ENCODE data around the gene EZR. TPM values are rescaled to one million over a fixed set of nuclear protein-coding genes. Genes with fewer than 3 reads are reported as not detected.
A peak's percentile ranks its signal among the peaks of the same experiment; 100 is the strongest.

Gene EZR
- total and polyA plus RNA-seq, 2 experiments from 2014 or later: 399 to 623 TPM

- Histone ChIP-seq H3K4me3 (no peak overlapping the region), H3K27ac (peak overlapping the region; percentile 69), H3K27me3 (no peaks in the 10 kb centered on the region), H3K79me2 (no peaks in the 10 kb centered on the region), H2AFZ (no peak overlapping the region), H4K20me1 (ENCODE audit: insufficient read depth, poor library complexity, severe bottlenecking) (no peaks in the 10 kb centered on the region), H3K4me1 (ENCODE audit: insufficient read depth) (peaks cover 11% of the 10 kb centered on the region), H3K4me2 (peak overlapping the region; percentile 6), H3K36me3 (replicated peaks; ENCODE audit: insufficient read depth, low read depth) (no peaks in the 10 kb centered on the region), H3K9me2 (replicated peaks; ENCODE audit: insufficient read depth) (no peaks in the 10 kb centered on the region), H3K9me3 (ENCODE audit: low read depth) (no peaks in the 10 kb centered on the region)
- WGBS (ENCODE audit: low lambda C conversion rate, missing lambda C conversion rate): 84% methylated on average over 8 of the region's 9 CpGs
- TF ChIP-seq EZH2phosphoT487 (IDR thresholded peaks at IDR 0.05; ENCODE audit: low read depth, severe bottlenecking, unreplicated experiment) (no peak), EZH2 (IDR thresholded peaks at IDR 0.05; ENCODE audit: borderline replicate concordance) (no peak)
- TF ChIP-seq, protein P1, sequence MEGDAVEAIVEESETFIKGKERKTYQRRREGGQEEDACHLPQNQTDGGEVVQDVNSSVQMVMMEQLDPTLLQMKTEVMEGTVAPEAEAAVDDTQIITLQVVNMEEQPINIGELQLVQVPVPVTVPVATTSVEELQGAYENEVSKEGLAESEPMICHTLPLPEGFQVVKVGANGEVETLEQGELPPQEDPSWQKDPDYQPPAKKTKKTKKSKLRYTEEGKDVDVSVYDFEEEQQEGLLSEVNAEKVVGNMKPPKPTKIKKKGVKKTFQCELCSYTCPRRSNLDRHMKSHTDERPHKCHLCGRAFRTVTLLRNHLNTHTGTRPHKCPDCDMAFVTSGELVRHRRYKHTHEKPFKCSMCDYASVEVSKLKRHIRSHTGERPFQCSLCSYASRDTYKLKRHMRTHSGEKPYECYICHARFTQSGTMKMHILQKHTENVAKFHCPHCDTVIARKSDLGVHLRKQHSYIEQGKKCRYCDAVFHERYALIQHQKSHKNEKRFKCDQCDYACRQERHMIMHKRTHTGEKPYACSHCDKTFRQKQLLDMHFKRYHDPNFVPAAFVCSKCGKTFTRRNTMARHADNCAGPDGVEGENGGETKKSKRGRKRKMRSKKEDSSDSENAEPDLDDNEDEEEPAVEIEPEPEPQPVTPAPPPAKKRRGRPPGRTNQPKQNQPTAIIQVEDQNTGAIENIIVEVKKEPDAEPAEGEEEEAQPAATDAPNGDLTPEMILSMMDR (IDR thresholded peaks at IDR 0.05; ENCODE audit: poor library complexity): no peak
- DNase-seq (ENCODE audit: low spot score): no peak
Measured at GRCh38 chr6:158751224-158751623, 67.9 kb downstream of the EZR start.

DNA sequence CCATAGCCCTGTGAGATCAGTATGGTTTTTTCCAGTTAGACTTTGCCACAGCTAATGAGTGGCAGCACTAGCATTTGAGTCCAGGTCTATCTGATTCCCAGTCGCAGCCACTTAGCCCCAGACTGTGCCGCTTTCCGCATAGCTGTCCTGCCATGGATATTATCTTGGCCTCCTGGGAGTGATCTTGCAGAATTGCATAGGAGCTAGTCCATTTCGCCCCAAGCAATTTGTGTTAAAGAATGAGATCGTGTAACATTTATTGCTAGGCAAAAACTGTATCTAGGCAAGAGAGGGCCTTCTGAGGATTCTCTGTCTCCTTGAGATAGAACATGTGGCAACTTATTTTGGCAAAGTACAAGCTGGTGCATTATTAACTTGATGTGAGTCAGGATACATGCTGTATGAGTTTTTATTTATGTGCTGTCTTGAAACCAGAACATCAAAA is 74.2 kb downstream of the EZR start:
- no peak overlapping the region for H3K4me2 ChIP-seq
- no peaks in the 10 kb centered on the region for H3K27me3 ChIP-seq
- no peaks in the 10 kb centered on the region for H3K4me1 ChIP-seq (ENCODE audit: insufficient read depth)
- no peaks in the 10 kb centered on the region for H3K9me3 ChIP-seq (ENCODE audit: low read depth)
- no peak overlapping the region for H3K27ac ChIP-seq
- no peak overlapping the region for H3K4me3 ChIP-seq
- no peak for TF ChIP-seq EZH2 (IDR thresholded peaks at IDR 0.05; ENCODE audit: borderline replicate concordance)
- TF ChIP-seq EZH2phosphoT487 (IDR thresholded peaks at IDR 0.05; ENCODE audit: low read depth, severe bottlenecking, unreplicated experiment): no peak
- no peak overlapping the region for H2AFZ ChIP-seq
- H3K79me2 ChIP-seq: no peaks in the 10 kb centered on the region
- H3K36me3 ChIP-seq (replicated peaks; ENCODE audit: insufficient read depth, low read depth): no peaks in the 10 kb centered on the region
- no peak for DNase-seq (ENCODE audit: low spot score)
- no peaks in the 10 kb centered on the region for H3K9me2 ChIP-seq (replicated peaks; ENCODE audit: insufficient read depth)
- WGBS (ENCODE audit: low lambda C conversion rate, missing lambda C conversion rate): 47% methylated on average over 5 of the region's 5 CpGs
- H4K20me1 ChIP-seq (ENCODE audit: insufficient read depth, poor library complexity, severe bottlenecking): no peaks in the 10 kb centered on the region

DNA sequence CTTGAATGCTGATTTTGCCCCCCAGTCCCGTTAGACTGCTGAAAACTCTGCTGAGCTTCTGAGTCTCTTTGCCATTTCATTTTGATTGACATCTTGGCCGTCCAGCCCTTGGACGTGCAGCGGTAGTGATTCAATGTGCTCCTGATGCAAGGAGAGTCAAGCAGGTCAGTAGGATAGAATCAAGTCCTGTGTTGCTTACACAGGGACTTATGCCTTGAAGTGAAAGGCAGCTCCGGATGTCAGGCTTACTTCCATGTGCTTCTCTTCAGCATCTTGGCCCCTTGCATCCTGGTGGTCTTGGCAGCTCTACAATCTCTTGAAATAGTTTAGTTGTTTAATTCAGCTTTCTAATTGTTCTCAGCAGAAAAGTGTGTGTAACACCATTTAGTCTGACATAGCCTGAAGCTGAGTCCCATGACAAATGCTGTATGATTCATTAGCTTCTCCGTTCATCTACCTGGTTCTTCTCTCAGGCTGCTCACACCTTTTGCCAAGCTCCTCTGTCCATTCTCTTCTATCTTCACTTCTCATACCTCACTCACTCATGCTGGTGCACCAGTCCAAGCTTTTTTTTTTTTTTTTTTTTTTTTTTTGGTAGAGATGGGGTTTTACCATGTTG is 76.0 kb downstream of the EZR start:
- Histone ChIP-seq H3K9me3 (ENCODE audit: low read depth) (no peaks in the 10 kb centered on the region), H2AFZ (no peak overlapping the region), H3K36me3 (replicated peaks; ENCODE audit: insufficient read depth, low read depth) (no peaks in the 10 kb centered on the region), H3K9me2 (replicated peaks; ENCODE audit: insufficient read depth) (no peaks in the 10 kb centered on the region), H3K4me2 (no peak overlapping the region), H3K4me1 (ENCODE audit: insufficient read depth) (no peaks in the 10 kb centered on the region), H3K79me2 (no peaks in the 10 kb centered on the region), H3K27ac (no peak overlapping the region), H4K20me1 (ENCODE audit: insufficient read depth, poor library complexity, severe bottlenecking) (no peaks in the 10 kb centered on the region), H3K4me3 (no peak overlapping the region), H3K27me3 (no peaks in the 10 kb centered on the region)
- 82% methylated on average over 6 of the region's 6 CpGs for WGBS (ENCODE audit: low lambda C conversion rate, missing lambda C conversion rate)
- DNase-seq (ENCODE audit: low spot score): no peak
- TF ChIP-seq EZH2phosphoT487 (IDR thresholded peaks at IDR 0.05; ENCODE audit: low read depth, severe bottlenecking, unreplicated experiment): no peak
- TF ChIP-seq, protein P1 (IDR thresholded peaks at IDR 0.05; ENCODE audit: poor library complexity): no peak
- no peak for TF ChIP-seq EZH2 (IDR thresholded peaks at IDR 0.05; ENCODE audit: borderline replicate concordance)

GRCh38 chr6:158739673-158740072 is 79.5 kb downstream of the EZR start:
- H3K4me3 ChIP-seq: no peak overlapping the region

More at GRCh38 chr6:158739673-158740072, 79.5 kb downstream of the EZR start:
- TF ChIP-seq EZH2phosphoT487 (IDR thresholded peaks at IDR 0.05; ENCODE audit: low read depth, severe bottlenecking, unreplicated experiment) (no peak), EZH2 (IDR thresholded peaks at IDR 0.05; ENCODE audit: borderline replicate concordance) (no peak)
- TF ChIP-seq, protein P1 (IDR thresholded peaks at IDR 0.05; ENCODE audit: poor library complexity): no peak
- 100% methylated on average over 1 of the region's 1 CpG for WGBS (ENCODE audit: low lambda C conversion rate, missing lambda C conversion rate)
- no peak overlapping the region for H2AFZ ChIP-seq
- no peak for DNase-seq (ENCODE audit: low spot score)
- no peaks in the 10 kb centered on the region for H3K4me1 ChIP-seq (ENCODE audit: insufficient read depth)
- H3K9me3 ChIP-seq (ENCODE audit: low read depth): no peaks in the 10 kb centered on the region
- H4K20me1 ChIP-seq (ENCODE audit: insufficient read depth, poor library complexity, severe bottlenecking): no peaks in the 10 kb centered on the region
- no peak overlapping the region for H3K4me2 ChIP-seq
- H3K36me3 ChIP-seq (replicated peaks; ENCODE audit: insufficient read depth, low read depth): no peaks in the 10 kb centered on the region
- H3K9me2 ChIP-seq (replicated peaks; ENCODE audit: insufficient read depth): no peaks in the 10 kb centered on the region
- H3K27me3 ChIP-seq: no peaks in the 10 kb centered on the region
- H3K27ac ChIP-seq: no peak overlapping the region
- no peaks in the 10 kb centered on the region for H3K79me2 ChIP-seq
